MV-4-11 (cell line): Measurements from ENCODE around the gene CTRB1.
A peak's percentile ranks its signal among the peaks of the same experiment; 100 is the strongest.
"Not testable (repeated sequence)": the region's sequence is repeated elsewhere in the genome, so short reads cannot be mapped to it uniquely, and the experiment has no call there.

ENCODE experiments used
- DNase-seq: peaks from one replicate; lab custom pipeline; 2025; lab: John Stamatoyannopoulos, UW

The CTRB1 gene

GRCh38 chr16:75240633-75241032 lies 21.8 kb downstream of the CTRB1 start:
- not testable (repeated sequence) for DNase-seq

GRCh38 chr16:75241412-75241811 lies 22.6 kb downstream of the CTRB1 start:
- DNase-seq, result no peak

GRCh38 chr16:75241955-75242354 lies 23.2 kb downstream of the CTRB1 start:
- DNase-seq, result no peak

GRCh38 chr16:75242436-75243078 lies 23.8 kb downstream of the CTRB1 start:
- not testable (repeated sequence) for DNase-seq

- DNase-seq, result no peak
Measured at GRCh38 chr16:75243667-75244224, 25.0 kb downstream of the CTRB1 start.

- DNase-seq, result peak; percentile 36
Measured at GRCh38 chr16:75244225-75244809, 25.5 kb downstream of the CTRB1 start.

- DNase-seq, result peak; percentile 73
Measured at GRCh38 chr16:75244844-75245758, 26.3 kb downstream of the CTRB1 start.

- no peak for DNase-seq
Measured at GRCh38 chr16:75246504-75247205, 27.9 kb downstream of the CTRB1 start.

- no peak for DNase-seq
Measured at GRCh38 chr16:75247249-75247648, 28.5 kb downstream of the CTRB1 start.

GRCh38 chr16:75248142-75248535 lies 29.4 kb downstream of the CTRB1 start:
- no peak for DNase-seq

GRCh38 chr16:75248536-75249380 lies 30.0 kb downstream of the CTRB1 start:
- DNase-seq, result no peak

- no peak for DNase-seq
Measured at GRCh38 chr16:75249441-75249840, 30.7 kb downstream of the CTRB1 start.

GRCh38 chr16:75250089-75250808 lies 31.5 kb downstream of the CTRB1 start:
- DNase-seq, result no peak

- no peak for DNase-seq
Measured at GRCh38 chr16:75250809-75251279, 32.1 kb downstream of the CTRB1 start.

- no peak for DNase-seq
Measured at GRCh38 chr16:75251280-75252048, 32.7 kb downstream of the CTRB1 start, which contains the start of gene BCAR1. Gene BCAR1, minus strand, starts transcription at chr16:75251624. Its CDS starts 142 bp downstream, at chr16:75251482.

GRCh38 chr16:75252049-75252864 lies 33.5 kb downstream of the CTRB1 start:
- no peak for DNase-seq

GRCh38 chr16:75252946-75253911 lies 34.4 kb downstream of the CTRB1 start:
- DNase-seq, result no peak
